Renal cortical epithelial cell (primary cell): ENCODE measurements around the gene CAMK2A. TPM values are rescaled to one million over a fixed set of nuclear protein-coding genes. Genes with fewer than 3 reads are reported as not detected.
A peak's percentile ranks its signal among the peaks of the same experiment; 100 is the strongest.
"Not testable (repeated sequence)": the region's sequence is repeated elsewhere in the genome, so short reads cannot be mapped to it uniquely, and the experiment has no call there.

Experiments used
- DNase-seq: peaks from one replicate; pipeline ENCODE4 v3.0.0-alpha.2; 2011; ENCODE audit warnings: low read depth
- total RNA-seq: library from RNA; depleted of rRNA; stranded (reverse); fragments of >200 nt; gene quantifications from 2 replicates; pipeline ENCODE4 v1.2.3, GENCODE V29; 2014

CAMK2A gene
- total RNA-seq, 1 donor from 2014 or later = 0.15 TPM

GRCh38 chr5:150236981-150237754, 52.4 kb downstream of the CAMK2A start:
- no peak for DNase-seq

- no peak for DNase-seq
Measured at GRCh38 chr5:150236313-150236712, 53.3 kb downstream of the CAMK2A start.

GRCh38 chr5:150235500-150235854, 54.1 kb downstream of the CAMK2A start:
- no peak for DNase-seq

GRCh38 chr5:150234576-150235499, 54.7 kb downstream of the CAMK2A start:
- no peak for DNase-seq

- DNase-seq = not testable (repeated sequence)
Measured at GRCh38 chr5:150233706-150234105, 55.9 kb downstream of the CAMK2A start.

GRCh38 chr5:150230842-150231241, 58.7 kb downstream of the CAMK2A start:
- DNase-seq = no peak

- DNase-seq = no peak
Measured at GRCh38 chr5:150229571-150229970, 60.0 kb downstream of the CAMK2A start.

- no peak for DNase-seq
Measured at GRCh38 chr5:150227606-150228273, 61.8 kb downstream of the CAMK2A start.

- DNase-seq = no peak
Measured at GRCh38 chr5:150227036-150227435, 62.5 kb downstream of the CAMK2A start.

GRCh38 chr5:150224483-150225027, 65.0 kb downstream of the CAMK2A start:
- no peak for DNase-seq

GRCh38 chr5:150223474-150223873, 66.1 kb downstream of the CAMK2A start:
- DNase-seq = no peak

- DNase-seq = no peak
Measured at GRCh38 chr5:150222906-150223305, 66.7 kb downstream of the CAMK2A start.

- DNase-seq = no peak
Measured at GRCh38 chr5:150221471-150221870, 68.1 kb downstream of the CAMK2A start.

GRCh38 chr5:150219861-150220260, 69.7 kb downstream of the CAMK2A start:
- no peak for DNase-seq

GRCh38 chr5:150219142-150219541, 70.4 kb downstream of the CAMK2A start:
- DNase-seq = no peak

- no peak for DNase-seq
Measured at GRCh38 chr5:150218693-150219035, 70.9 kb downstream of the CAMK2A start.

GRCh38 chr5:150217873-150218692, 71.5 kb downstream of the CAMK2A start:
- DNase-seq = peak; percentile 58

- DNase-seq = no peak
Measured at GRCh38 chr5:150217038-150217437, 72.5 kb downstream of the CAMK2A start.

- DNase-seq = no peak
Measured at GRCh38 chr5:150215979-150216944, 73.3 kb downstream of the CAMK2A start.

GRCh38 chr5:150214289-150214688, 75.3 kb downstream of the CAMK2A start:
- DNase-seq = no peak
